NCI-H2171 (cell line): ENCODE measurements around the gene ZFAND2A.
A peak's percentile ranks its signal among the peaks of the same experiment; 100 is the strongest.
"Not testable (repeated sequence)": the region's sequence is repeated elsewhere in the genome, so short reads cannot be mapped to it uniquely, and the experiment has no call there.

ENCODE experiments used
- DNase-seq: peaks from one replicate; lab custom pipeline; 2025; lab: John Stamatoyannopoulos, UW

Gene ZFAND2A

GRCh38 chr7:1159891-1160669 lies at the start of gene ZFAND2A:
ZFAND2A (minus strand) TSS chr7:1160196; CDS start chr7:1158212, 1,984 bp downstream.
- DNase-seq, result peak; percentile 94

- DNase-seq, result no peak
Measured at GRCh38 chr7:1209097-1209496, 49.1 kb upstream of the ZFAND2A start.

GRCh38 chr7:1205742-1206141 lies 45.7 kb upstream of the ZFAND2A start:
- peak; percentile 64 for DNase-seq

GRCh38 chr7:1204460-1205140 lies 44.6 kb upstream of the ZFAND2A start:
- no peak for DNase-seq

GRCh38 chr7:1202914-1203313 lies 42.9 kb upstream of the ZFAND2A start:
- DNase-seq, result not testable (repeated sequence)

GRCh38 chr7:1201916-1202315 lies 41.9 kb upstream of the ZFAND2A start:
- no peak for DNase-seq

- DNase-seq, result peak; percentile 97
Measured at GRCh38 chr7:1200045-1200444, 40.0 kb upstream of the ZFAND2A start.

GRCh38 chr7:1197997-1198625 lies 38.1 kb upstream of the ZFAND2A start:
- peak; percentile 89 for DNase-seq

- DNase-seq, result no peak
Measured at GRCh38 chr7:1196950-1197349, 37.0 kb upstream of the ZFAND2A start.

GRCh38 chr7:1196441-1196840 lies 36.4 kb upstream of the ZFAND2A start:
- DNase-seq, result not testable (repeated sequence)

- peak; percentile 79 for DNase-seq
Measured at GRCh38 chr7:1193593-1194424, 33.8 kb upstream of the ZFAND2A start.

GRCh38 chr7:1192171-1192676 lies 32.2 kb upstream of the ZFAND2A start:
- no peak for DNase-seq

- DNase-seq, result no peak
Measured at GRCh38 chr7:1189986-1190772, 30.2 kb upstream of the ZFAND2A start.

GRCh38 chr7:1188720-1189294 lies 28.8 kb upstream of the ZFAND2A start:
- DNase-seq, result no peak

- no peak for DNase-seq
Measured at GRCh38 chr7:1187127-1187526, 27.1 kb upstream of the ZFAND2A start.

GRCh38 chr7:1181640-1182039 lies 21.6 kb upstream of the ZFAND2A start:
- DNase-seq, result no peak

GRCh38 chr7:1181031-1181430 lies 21.0 kb upstream of the ZFAND2A start:
- DNase-seq, result no peak

GRCh38 chr7:1176891-1177373 lies 16.9 kb upstream of the ZFAND2A start:
- peak; percentile 42 for DNase-seq

GRCh38 chr7:1175967-1176851 lies 16.2 kb upstream of the ZFAND2A start:
- peak; percentile 41 for DNase-seq

- DNase-seq, result no peak
Measured at GRCh38 chr7:1175597-1175966, 15.6 kb upstream of the ZFAND2A start.
